Hepatocyte (in vitro differentiated cells): ENCODE measurements around the gene CDK14.

ENCODE experiments used
- CTCF ChIP-seq: fragments of 200-600 bp; sonication (generic); IDR thresholded peaks from 2 replicates; pipeline ENCODE4 v1.5.1; 2016; ENCODE audit warnings: antibody characterized with exemption, mild to moderate bottlenecking; ENCODE audit not compliant: poor library complexity
- EZH2 ChIP-seq: fragments of 200-600 bp; sonication (generic); IDR thresholded peaks from 2 replicates; pipeline ENCODE4 v1.6.1; 2016; ENCODE audit warnings: antibody characterized with exemption, mild to moderate bottlenecking, borderline replicate concordance

GRCh38 chr7:90723866-90724265 is 127.7 kb downstream of the CDK14 start:
- no peak for TF ChIP-seq CTCF
- no peak for TF ChIP-seq EZH2
